GM18868 (cell line): ENCODE results near the gene NRL.

Experiments used
- ATAC-seq: cut with Tn5 transposase; IDR thresholded peaks from one replicate; pipeline ENCODE4 v1.9.1; 2021; ENCODE audit warnings: mild to moderate bottlenecking, moderate library complexity; ENCODE audit not compliant: unreplicated experiment

The NRL gene

DNA sequence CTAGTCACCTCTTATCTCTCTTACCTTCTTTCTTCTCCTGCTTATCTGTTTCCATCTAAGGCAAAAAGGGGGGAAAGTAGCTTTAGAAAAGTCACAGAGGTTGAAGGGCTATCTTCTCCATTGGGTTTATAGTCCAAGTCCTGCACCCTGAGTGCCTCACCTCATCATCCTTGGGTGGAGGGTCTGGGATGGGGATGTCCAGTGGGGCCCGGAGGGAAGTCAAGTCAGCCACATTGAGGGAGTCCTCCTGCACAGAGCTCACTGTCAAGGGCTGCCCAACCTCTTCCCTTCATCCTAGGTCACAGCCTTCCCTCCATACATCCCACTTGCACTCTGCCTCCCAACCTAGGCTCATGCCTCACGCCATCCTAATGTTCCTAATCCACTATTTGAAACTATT is 30.5 kb upstream of the NRL start:
- no peak for ATAC-seq

DNA sequence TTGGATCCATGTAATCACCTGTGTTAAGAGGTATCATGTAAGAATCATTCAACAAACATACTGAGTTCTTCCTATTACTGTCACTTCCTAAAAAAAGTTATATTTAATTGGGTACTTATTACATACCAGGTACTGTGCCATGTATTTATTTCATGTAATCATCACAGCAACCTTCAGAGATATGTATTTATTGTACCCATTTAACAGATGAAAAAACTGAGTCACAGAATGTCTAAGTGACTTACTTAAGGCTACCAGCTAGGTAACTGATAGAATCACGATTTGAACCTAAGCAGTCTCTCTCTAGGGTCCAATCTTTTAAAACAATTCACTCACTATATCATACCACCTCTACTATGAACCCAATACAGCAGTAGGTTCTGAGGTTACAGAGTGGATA is 29.7 kb upstream of the NRL start:
- ATAC-seq: no peak

DNA sequence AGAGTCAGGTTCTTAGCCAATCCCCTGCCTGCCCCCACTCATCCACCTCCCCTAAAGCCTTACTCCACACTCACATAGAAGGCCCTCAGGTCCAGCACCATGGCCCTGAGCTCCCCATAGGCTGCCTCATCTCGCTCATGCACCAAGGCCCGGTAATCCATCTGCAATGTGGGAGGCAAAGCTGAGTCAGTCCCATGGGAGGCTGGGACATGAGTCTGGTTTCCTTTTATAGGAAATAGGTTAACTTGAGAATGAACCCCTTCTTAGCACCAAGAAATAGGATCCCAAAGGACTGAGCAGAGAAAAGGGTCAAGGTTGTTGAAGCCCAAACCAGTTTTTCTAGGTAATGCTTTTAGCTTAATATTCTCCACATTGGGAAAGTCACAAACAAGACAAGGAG is 28.8 kb upstream of the NRL start:
- no peak for ATAC-seq

DNA sequence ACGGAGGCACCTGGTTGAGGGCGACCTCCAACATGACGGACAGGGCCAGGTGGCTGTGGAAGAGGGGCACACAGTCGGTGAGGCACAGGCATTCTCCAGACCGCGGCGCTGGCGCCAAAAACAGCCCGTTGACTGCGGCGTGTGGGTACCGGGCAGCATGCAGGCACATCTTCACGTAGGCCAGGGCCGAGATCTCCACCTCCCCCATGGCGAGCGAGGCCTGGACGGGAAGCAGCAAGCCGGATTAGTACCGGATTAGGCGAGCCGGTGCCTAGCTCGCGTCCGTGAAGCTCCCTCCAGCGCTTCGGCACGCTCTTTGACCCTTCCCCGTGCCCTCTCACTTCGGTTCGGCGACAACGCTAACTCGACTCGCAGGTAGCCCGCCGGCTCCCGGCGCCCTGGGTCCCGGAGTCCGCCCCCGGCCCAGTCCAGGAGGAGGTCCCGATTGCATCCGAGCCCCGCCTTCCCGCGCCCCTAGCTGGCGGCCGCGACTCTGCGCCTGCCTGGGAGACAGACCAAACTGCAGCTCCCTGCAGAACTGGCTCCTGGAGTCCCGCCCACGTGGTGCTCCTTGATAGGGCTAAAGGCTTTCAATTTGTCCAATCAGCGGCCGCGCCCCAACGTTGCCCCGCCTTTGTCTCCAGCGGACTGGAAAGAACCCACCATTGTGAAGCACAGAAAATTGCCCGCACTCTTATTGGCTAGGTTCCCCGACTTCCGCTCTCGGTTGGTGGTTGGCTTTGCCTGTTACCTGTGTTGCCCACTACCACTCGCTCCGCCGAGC is 26.5 kb upstream of the NRL start, which contains the start of gene EMC9:
Gene EMC9 (minus strand): TSS at position 495 of the 784 bp plus-strand sequence. CDS start 287 bp downstream, at position 208.
- peak; percentile 88 for ATAC-seq

DNA sequence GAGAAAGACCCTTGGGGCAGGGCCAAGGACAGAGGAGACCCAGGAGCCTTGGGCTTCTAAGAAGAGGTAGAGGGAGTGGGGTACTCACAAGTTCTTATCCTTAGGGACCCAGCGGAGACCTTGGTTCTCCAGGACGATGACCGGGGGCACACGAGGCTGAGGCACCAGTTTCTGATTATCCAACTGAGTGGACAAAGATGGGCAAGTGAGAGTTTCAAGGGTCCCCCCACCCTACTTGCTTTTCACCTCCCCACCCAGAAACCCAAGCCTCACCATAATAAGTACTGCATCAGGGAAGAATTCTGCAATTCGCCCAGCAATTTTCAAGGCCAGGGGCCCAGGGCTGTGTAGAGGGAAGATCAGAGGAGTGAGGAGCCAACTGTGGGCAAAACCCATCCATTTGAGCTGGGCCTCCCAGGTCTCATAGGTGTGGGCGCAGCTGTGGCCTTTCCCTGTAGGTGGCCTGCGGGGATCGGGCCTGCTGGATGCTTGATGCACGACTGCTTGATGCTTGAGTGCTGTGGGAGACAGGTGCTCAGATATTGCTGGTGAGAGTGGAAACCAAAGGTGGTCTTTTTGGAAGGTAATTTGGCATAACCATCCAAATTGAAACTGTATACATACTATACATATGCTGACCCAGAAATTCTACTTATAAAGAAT is 24.7 kb upstream of the NRL start:
- no peak for ATAC-seq

DNA sequence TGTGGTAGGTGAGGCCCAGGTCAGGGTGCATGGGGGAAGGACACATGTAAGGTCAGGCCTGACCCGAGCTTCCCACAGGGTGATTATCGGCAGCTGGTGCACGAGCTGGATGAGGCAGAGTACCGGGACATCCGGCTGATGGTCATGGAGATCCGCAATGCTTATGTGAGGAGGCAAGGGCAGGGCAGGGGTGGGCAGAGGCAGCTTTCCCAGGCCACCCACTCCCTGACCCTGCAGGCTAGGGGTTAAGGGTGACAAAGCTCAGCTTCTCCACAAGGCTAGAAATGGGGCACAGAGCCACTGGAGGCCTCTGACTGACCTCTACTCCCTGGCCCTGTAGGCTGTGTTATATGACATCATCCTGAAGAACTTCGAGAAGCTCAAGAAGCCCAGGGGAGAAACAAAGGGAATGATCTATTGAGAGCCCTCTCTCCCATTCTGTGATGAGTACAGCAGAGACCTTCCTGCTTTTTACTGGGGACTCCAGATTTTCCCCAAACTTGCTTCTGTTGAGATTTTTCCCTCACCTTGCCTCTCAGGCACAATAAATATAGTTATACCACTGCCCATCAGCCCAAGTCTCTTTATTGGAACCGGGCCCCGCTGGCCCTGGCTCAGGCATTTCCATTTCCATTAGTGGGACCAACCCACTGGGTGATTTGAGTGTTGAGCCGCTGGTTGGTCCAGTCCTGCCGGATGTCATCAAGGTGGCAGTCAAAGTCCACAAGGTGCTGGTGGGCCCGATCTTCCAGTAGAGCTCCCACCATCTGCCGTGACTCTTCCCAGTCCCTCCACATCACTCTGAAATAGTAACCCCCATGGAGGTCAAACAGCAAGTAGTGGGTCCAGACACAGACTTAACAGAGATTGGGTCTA is 23.9 kb upstream of the NRL start:
- ATAC-seq: no peak

DNA sequence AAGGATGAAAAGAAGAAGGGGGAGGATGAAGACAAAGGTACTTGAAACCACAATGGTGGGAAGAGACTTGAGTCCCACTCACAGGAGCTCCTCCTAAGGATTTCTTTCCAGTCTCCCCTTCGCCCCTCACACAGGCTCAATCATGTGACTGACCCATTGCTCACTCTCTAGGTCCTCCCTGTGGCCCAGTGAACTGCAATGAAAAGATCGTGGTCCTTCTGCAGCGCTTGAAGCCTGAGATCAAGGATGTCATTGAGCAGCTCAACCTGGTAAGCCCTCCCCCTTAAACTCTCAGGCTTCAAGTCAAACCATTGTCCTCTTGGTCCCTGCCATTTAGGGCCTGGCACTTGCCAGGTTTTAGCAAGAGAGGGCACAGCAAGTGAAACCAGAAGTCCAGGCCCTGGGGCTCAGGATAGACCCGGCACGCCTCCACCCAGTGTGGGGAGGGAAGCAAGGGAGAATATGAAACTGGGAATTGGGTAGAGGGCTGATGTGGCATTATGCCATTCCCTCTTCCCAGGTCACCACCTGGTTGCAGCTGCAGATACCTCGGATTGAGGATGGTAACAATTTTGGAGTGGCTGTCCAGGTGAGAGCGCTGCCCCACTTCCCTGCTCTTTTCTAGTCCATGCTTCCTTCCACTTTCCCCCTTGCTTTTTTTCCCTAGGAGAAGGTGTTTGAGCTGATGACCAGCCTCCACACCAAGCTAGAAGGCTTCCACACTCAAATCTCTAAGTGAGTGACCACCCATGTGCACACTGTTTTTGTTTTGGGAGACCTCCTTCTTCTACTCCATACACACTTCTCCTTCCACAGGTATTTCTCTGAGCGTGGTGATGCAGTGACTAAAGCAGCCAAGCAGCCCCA is 23.0 kb upstream of the NRL start:
- no peak for ATAC-seq

DNA sequence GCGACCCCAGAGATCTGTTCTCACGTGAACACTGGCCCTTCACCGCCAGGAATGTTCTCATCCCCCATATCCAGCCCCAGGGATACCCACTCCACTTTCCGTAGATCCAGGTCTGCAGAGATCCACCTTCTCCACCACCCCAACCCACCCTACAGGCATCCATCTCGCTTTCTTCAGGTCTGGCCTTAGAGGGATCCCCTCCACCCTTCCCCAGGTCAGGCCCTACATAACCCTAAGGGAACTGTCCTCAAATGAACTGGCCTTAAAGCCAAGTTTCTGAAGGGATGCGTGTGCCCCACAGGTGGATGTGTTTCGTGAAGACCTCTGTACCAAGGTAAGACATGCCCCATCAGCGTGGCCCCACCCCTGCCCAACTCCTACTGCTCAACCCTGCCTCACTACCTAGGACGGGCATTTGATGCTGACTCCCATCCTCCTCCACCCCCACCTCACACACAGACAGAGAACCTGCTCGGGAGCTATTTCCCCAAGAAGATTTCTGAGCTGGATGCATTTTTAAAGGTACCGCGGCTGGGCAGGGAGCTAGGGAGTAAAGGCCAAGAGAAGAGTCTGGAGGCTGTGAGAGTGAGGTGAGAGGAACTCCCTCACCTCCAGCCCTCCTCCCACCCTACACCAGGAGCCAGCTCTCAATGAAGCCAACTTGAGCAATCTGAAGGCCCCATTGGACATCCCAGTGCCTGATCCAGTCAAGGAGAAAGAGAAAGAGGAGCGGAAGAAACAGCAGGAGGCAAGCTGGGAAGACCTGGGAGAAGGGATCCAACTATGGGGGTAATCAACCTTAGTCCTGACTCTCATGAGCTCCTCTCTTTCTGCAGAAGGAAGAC is 22.2 kb upstream of the NRL start:
- no peak for ATAC-seq

DNA sequence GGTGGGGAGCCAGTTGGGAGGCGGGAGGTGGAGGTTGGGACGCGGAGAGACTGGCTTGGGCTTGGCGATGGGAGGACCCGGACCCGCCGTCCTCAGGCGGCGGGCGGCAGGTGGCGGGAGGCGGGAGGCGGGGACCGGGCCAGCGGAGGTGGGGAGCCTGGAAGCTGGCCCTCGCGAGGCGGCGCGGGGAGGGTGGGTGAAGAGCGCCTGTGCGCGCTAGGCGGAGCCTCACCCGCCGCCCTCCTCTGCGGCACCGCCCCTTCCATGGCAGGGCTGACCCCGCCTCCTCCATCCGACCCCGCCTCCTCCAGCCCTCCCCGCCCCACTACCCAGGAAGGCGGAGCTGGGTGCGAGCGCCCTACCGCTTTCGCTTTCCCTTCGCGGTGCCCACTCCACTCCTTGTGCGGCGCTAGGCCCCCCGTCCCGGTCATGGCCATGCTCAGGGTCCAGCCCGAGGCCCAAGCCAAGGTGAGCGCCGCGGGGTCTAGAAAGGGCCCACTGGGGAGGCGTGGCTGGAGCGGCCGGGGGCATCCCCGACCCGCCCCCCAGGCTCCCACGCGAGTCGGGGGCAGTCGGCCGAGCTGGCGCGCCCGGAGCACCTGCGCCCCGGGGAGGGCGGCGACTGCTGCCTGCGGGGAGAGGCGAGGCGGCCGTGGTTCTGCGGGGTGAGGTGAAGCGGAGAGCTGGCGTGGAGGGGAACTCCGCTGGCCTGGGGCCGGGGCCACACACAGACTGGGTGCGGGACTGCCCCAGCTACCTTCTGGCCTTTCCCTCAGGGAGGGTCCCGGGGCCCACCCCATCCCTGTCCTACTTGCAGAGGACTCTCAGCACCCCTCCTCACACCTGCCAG is 21.3 kb upstream of the NRL start, which contains the start of gene PSME1:
Gene PSME1 (plus strand): TSS at position 361 of the 850 bp plus-strand sequence. CDS start 69 bp downstream, at position 430.
- ATAC-seq: peak; percentile 88

DNA sequence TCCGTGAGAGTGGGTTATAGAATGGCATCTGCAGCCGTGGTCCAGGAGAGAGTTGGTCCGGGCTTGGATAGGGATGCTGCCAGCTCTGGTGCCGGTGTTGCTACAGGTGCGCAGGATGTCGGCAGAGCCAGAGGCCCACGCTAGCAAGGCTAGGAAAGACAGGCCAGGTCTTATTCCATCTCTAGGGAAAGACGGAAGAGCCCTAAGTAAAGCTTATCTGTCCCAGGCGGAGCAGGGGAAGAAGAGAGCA is 20.8 kb upstream of the NRL start:
- ATAC-seq: no peak

DNA sequence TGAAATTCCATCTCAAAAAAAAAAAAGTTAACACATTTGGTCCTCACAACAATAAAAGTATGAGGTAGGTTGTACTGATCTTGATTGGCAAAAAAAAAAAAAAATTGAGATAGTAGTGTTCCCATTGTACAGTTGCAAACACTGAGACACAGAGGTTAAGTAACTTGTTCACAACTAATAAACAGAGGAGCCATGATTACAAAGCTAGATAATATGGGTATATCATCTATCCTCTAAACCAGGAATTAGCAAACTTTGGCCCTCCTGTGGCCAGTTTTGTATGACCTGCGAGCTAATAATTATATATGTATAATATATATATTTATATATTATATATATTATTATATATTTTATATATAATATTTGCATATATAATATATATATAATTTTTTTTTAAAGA is 19.0 kb upstream of the NRL start:
- no peak for ATAC-seq

DNA sequence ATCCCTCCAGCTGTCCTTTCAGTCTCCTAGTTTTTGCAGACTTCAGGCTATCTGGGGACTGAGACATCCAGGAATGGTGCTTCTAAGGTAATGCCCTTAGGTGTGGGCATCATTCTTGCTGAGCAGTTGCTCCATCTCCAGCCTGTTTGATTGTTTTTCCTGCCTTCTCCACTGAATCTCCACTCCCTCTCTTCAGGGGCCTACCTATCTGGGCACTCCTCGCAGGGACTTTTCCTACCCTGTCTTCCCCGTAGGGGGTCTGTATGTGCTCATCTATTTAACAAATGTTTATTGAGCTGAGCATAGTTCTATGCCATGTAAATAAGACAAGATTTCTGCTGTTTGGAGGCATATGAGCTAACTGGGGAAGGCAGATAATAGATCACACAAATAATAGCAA is 18.2 kb upstream of the NRL start:
- ATAC-seq: no peak

DNA sequence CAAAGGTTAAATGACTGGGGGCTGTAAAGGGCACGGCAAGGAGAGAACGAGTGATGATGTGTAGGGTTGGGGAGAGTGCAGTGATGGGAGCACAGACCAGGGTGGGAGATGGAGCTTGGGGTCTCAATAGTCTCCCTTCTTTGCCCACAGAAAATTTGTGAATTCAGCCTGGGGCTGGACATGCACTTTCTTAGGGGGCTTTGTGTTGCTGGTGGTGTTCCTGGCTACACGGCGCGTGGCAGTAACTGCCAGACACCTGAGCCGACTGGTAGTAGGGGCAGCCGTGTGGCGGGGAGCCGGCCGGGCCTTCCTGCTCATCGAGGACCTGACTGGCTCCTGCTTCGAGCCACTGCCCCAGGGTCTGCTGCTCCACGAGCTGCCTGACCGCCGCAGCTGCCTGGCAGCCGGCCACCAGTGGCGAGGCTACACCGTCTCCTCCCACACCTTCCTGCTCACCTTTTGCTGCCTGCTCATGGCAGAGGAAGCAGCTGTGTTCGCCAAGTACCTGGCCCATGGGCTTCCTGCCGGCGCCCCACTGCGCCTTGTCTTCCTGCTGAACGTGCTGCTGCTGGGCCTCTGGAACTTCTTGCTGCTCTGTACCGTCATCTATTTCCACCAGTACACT is 17.4 kb upstream of the NRL start:
- no peak for ATAC-seq

DNA sequence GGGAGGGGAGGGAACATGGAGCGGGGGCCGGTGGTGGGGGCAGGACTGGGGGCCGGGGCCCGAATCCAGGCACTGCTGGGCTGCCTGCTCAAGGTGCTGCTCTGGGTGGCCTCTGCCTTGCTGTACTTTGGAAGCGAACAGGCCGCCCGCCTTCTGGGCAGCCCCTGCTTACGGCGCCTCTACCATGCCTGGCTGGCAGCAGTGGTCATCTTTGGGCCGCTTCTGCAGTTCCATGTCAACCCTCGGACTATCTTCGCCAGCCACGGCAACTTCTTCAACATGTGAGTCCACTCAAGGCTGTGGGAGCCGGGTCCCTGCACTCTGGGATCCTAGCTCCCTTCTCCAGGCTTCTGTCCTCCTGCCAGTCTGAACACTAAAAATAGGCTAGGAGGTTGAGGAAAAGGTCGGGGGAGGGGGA is 16.8 kb upstream of the NRL start:
- ATAC-seq: no peak

DNA sequence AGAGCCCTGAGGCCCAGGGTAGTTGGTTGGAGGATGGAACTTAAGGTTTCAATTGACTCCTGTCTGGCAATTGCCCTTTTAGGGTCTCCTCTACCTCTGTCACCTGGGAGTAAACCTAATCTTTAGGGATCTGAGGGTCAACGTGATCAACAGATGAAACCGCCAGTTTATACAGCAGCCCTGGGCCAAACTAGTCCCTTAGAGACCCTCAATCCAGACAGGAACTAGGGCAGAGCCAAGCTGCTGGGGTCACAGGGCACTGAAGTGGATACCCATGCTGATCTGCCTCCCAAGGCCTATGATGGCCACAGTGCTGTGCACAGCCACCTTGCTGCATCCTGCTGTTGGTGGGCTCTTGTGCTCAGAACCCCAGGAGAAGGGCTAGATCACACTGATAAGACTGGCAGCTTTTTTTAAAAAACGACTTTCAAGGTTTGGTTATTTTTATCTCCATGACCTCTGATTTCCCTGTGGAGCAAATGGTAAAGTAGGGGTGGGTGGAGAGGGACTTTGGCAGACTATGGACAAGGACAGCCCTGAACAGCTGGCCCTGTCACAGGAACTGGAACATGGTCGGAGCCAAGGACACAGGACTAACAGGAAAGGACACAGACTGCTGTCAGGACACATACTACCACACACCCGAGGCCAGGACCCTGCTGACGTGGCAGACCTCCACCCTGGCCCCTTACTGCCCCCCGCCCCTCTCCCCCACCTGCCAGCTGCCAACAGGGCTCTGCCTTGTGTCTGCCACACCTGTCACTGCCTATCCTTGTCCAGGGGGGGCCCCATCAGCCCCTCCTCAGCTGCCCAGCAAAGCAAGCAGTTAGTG is 16.2 kb upstream of the NRL start:
- ATAC-seq: no peak

DNA sequence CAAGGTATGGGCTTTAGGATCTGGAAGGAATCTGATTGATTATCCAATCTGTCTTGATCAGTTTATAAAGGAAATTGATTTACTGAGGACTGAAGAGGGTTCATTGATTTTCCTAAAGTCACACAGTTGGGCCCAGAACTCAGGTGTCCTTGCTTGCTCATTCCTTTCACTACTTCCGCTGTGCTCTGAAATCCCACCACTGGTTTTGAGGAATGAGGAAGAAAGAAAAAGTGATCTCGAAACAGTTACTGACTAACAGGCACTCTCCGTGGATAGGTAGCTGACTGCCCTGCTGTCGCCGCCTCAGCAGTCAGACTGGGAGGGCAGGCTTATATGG is 15.6 kb upstream of the NRL start, which contains the start of gene FITM1:
Gene FITM1 (plus strand): TSS at position 280 of the 337 bp plus-strand sequence. CDS start 905 bp downstream, outside the sequence.
- no peak for ATAC-seq

DNA sequence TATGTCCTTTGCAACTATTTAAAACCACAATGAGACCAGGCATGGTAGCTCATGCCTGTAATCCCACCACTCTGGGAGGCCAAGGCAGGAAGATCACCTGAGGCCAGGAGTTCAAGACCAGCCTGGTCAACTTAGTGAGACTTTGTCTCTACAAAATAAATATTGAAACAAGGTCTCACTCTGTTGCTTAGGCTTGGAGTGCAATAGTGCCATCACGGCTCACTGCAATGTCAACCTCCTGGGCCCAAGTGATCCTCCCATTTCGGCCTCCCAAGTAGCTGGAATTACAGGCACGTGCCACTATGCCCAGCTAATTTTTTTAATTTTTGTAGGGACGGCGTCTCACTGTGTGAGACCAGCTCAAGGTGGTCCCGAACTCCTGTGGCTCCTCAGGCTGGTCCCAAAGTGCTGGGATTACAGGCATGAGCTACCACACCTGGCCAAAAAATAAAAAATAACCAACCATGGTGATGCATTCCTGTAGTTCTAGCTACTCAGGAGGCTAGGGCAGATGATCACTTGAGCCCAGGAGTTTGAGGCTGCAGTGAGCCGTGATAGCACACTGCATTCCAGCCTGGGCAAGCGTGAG is 14.8 kb upstream of the NRL start:
- no peak for ATAC-seq
